CD4-positive, alpha-beta T cell (primary cell): Measurements from ENCODE around the gene DHRSX. TPM values are rescaled to one million over a fixed set of nuclear protein-coding genes. Genes with fewer than 3 reads are reported as not detected.

Source experiments
- ATAC-seq: fragments of 200-7000 bp; cut with Tn5 transposase; one replicate; pipeline ENCODE4 v1.10.0; 2022; ENCODE audit warnings: mild to moderate bottlenecking; ENCODE audit not compliant: poor library complexity
- CTCF ChIA-PET: fragments of 350-600 bp; sonication (Branson Sonifier 250); formaldehyde crosslinking; loops from one replicate; lab custom pipeline; 2021; ENCODE audit warnings: antibody characterized with exemption, inconsistent platforms; lab: Charles Lee
- POLR2A ChIA-PET: fragments of 350-600 bp; sonication (Branson Sonifier 250); formaldehyde crosslinking; loops from one replicate; lab custom pipeline; 2021; ENCODE audit warnings: antibody characterized with exemption, inconsistent platforms; lab: Charles Lee
- DNase-seq, 14 experiments: peaks; one replicate each; pipeline ENCODE4 v3.0.0-alpha.2; 2013 to 2020; ENCODE audit warnings: mixed read lengths in 2 of 14
- H3K27ac ChIP-seq, 2 donors: one replicate each; pipeline versions ENCODE4 v1.5.1 to v1.7.0; 2013; ENCODE audit warnings: low read length in 2 of 2, low read depth in 1 of 2, mild to moderate bottlenecking in 1 of 2
- H3K27me3 ChIP-seq, 2 experiments: 1 replicate in 1 of 2; 2 replicates in 1 of 2; pipeline versions ENCODE4 v1.6.1 to v1.7.0; 2013; ENCODE audit warnings: low read length in 2 of 2, control low read depth in 1 of 2, mild to moderate bottlenecking in 1 of 2, moderate library complexity in 1 of 2; ENCODE audit not compliant: insufficient read depth in 2 of 2, control insufficient read depth in 1 of 2
- H3K36me3 ChIP-seq: one replicate; pipeline ENCODE4 v1.6.1; 2013; ENCODE audit warnings: low read length, control low read depth; ENCODE audit not compliant: insufficient read depth
- H3K4me1 ChIP-seq: one replicate; pipeline ENCODE4 v1.6.1; 2013; ENCODE audit warnings: low read length, control low read depth; ENCODE audit not compliant: insufficient read depth
- H3K4me3 ChIP-seq: one replicate; pipeline ENCODE4 v1.5.1; 2013; ENCODE audit warnings: mild to moderate bottlenecking, low read length, moderate library complexity
- H3K9me3 ChIP-seq, 2 experiments: 1 replicate in 1 of 2; 2 replicates in 1 of 2; pipeline versions ENCODE4 v1.6.1 to v1.7.0; 2013; ENCODE audit warnings: low read length in 2 of 2, mild to moderate bottlenecking in 2 of 2, control low read depth in 1 of 2, moderate library complexity in 1 of 2; ENCODE audit not compliant: control insufficient read depth in 1 of 2, insufficient read depth in 1 of 2
- H3K27ac Mint-ChIP-seq: one replicate; pipeline ENCODE4 v1.8.0; 2020; ENCODE audit warnings: mixed read lengths
- H3K27me3 Mint-ChIP-seq: one replicate; pipeline ENCODE4 v1.8.0; 2021; ENCODE audit warnings: mixed read lengths
- H3K36me3 Mint-ChIP-seq: one replicate; pipeline ENCODE4 v1.8.0; 2021; ENCODE audit warnings: low read depth, mixed read lengths
- H3K4me1 Mint-ChIP-seq: one replicate; pipeline ENCODE4 v1.8.0; 2021; ENCODE audit warnings: low read depth, mixed read lengths
- H3K4me3 Mint-ChIP-seq: one replicate; pipeline ENCODE4 v1.8.0; 2020; ENCODE audit warnings: mild to moderate bottlenecking, mixed read lengths
- H3K9me3 Mint-ChIP-seq: one replicate; pipeline ENCODE4 v1.8.0; 2020; ENCODE audit warnings: mixed read lengths
- CTCF ChIP-seq: fragments of 200-600 bp; IDR thresholded peaks from one replicate; pipeline ENCODE4 v1.8.0; 2022; ENCODE audit warnings: antibody characterized with exemption, mild to moderate bottlenecking
- intact Hi-C, 2 experiments: fragments of 100-400 bp; cut with DNase I in 1 of 2; cut with micrococcal nuclease in 1 of 2; formaldehyde crosslinking; loops; one replicate each; pipeline versions ENCODE4 v1.15.1 to v1.9.0; 2023 to 2025; cut with DNase I, micrococcal nuclease
- total RNA-seq, 174 experiments: library from RNA in 2 of 174; stranded (reverse) in 2 of 174; gene quantifications; one replicate each; pipeline ENCODE4 v1.2.3 and lab custom pipeline; 2021 to 2026

The DHRSX gene
- total RNA-seq, 2 experiments from 2014 or later, result 12.1 to 13.9 TPM

DNA sequence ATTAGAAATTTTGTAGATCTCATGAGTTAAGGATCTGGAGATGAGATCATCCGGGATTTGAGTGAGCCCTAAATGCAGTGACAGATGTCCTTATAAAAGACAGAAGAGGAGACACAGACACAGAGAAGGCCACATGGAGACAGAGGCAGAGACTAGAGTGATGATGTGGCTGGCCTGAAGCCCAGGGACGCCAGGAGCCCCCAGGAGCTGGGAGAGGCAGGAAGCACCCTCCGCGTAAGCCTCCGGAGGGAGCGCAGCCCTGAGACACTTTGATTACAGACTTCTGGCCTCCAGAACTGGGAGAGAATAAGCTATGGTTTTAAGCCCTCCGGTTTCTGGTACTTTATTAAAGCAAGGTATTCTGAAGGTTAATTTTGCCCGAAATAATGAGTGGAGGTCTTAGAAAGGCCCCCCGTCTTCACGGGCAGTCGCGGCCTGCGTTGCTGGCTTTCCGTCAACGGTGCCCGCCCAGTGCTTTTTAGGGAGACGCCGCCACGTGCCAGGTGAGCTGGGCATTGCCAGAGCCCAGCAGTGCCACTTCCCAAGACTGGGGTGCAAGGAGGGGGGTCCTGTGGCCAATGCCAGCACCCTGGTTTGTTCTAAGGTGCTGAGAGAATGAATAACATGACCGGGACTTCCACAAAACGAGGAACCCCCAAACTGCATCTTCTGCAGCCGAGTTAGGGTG lies 8.1 kb downstream of the DHRSX start:
- Mint-ChIP-seq H3K9me3 (no peaks in the 10 kb centered on the region), H3K36me3 (peaks cover 50% of the 10 kb centered on the region), H3K4me1 (peaks cover 3% of the 10 kb centered on the region), H3K27me3 (no peaks in the 10 kb centered on the region), H3K4me3 (no peak overlapping the region), H3K27ac (peak overlapping the region; percentile 15)
- CTCF ChIA-PET, result no interaction called here
- intact Hi-C loops, result no loop called here
- POLR2A ChIA-PET, result no interaction called here
- H3K36me3 ChIP-seq, result peaks cover 32% of the 10 kb centered on the region
- no peaks in the 10 kb centered on the region for H3K9me3 ChIP-seq
- H3K4me3 ChIP-seq, result no peak overlapping the region
- H3K27me3 ChIP-seq, result no peaks in the 10 kb centered on the region
- DNase-seq (no peak), ATAC-seq (no peak)
- H3K27ac ChIP-seq, result no peak overlapping the region
- TF ChIP-seq CTCF, result no peak
- H3K4me1 ChIP-seq, result no peaks in the 10 kb centered on the region

GRCh38 chrX:2490634-2491033 lies 10.1 kb downstream of the DHRSX start:
- ATAC-seq (no peak), DNase-seq (no peak)
- Histone ChIP-seq H3K27me3 (no peaks in the 10 kb centered on the region), H3K4me1 (no peaks in the 10 kb centered on the region), H3K27ac (no peak overlapping the region), H3K36me3 (peaks cover 41% of the 10 kb centered on the region), H3K9me3 (no peaks in the 10 kb centered on the region), H3K4me3 (no peak overlapping the region)
- no peak for TF ChIP-seq CTCF
- intact Hi-C loops, result no loop called here
- no peaks in the 10 kb centered on the region for H3K4me1 Mint-ChIP-seq
- H3K4me3 Mint-ChIP-seq, result no peak overlapping the region
- CTCF ChIA-PET, result no interaction called here
- POLR2A ChIA-PET, result no interaction called here
- peaks cover 63% of the 10 kb centered on the region for H3K36me3 Mint-ChIP-seq
- no peak overlapping the region for H3K27ac Mint-ChIP-seq
- H3K27me3 Mint-ChIP-seq, result no peaks in the 10 kb centered on the region
- no peaks in the 10 kb centered on the region for H3K9me3 Mint-ChIP-seq

DNA sequence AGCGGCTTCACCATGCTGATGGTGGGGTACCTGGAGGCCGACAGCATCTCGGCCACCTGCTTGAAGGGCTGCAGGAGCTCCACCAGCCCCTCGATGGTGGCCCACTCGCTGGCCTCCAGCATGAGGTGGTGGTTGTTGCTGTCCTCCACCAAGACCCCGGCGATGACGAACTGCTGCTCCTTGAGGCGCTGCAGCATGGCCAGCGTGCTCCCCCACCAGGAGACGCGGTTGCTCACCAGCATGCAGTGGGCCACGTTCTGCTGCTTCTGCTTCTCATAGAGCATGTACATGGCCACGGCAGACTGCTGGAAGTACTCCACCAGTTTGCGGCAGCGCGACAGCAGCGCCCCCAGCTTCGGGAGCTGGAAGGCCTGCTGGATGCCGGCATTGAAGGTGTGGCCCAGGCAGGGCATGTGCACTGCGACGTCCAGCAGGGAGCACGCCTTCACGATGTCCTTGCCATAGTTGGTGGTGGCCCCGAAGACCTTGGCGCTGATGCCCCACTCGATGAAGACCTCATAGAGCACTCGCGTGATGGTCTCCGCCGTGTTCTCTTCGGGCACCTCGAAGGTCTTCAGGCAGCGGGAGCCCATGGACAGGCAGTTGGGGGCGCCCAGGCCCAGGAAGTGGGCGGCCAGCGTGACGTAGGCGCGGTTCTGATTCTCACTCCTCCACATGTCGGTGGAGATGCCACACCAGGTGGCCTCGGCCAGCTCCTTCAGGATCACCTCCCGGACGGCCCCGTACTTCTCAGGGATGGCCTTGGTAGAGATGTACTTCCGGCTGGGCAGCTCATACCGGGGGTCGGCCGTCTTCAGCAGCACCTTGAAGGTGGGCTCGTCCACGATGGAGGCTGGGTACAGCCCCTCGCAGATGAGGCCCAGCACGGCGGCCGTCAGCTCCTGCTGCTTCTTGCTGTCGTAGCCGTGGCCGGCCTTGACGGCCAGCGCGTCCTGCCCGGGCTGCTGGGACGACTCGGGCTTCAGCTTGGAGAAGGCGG lies 11.0 kb downstream of the DHRSX start:
- Mint-ChIP-seq H3K27ac (no peak overlapping the region), H3K9me3 (no peaks in the 10 kb centered on the region), H3K36me3 (peaks cover 63% of the 10 kb centered on the region), H3K27me3 (no peaks in the 10 kb centered on the region), H3K4me3 (no peak overlapping the region), H3K4me1 (no peaks in the 10 kb centered on the region)
- intact Hi-C loops, result no loop called here
- no peak for ATAC-seq
- POLR2A ChIA-PET, result no interaction called here
- Histone ChIP-seq H3K27me3 (no peaks in the 10 kb centered on the region), H3K27ac (no peak overlapping the region), H3K4me1 (no peaks in the 10 kb centered on the region), H3K9me3 (no peaks in the 10 kb centered on the region), H3K36me3 (peaks cover 41% of the 10 kb centered on the region), H3K4me3 (no peak overlapping the region)
- TF ChIP-seq CTCF, result no peak
- CTCF ChIA-PET, result no interaction called here
- DNase-seq, result no peak
